ENCODE results near the gene CATSPER4.
"Not testable (repeated sequence)": the region's sequence is repeated elsewhere in the genome, so short reads cannot be mapped to it uniquely, and the experiment has no call there.

CATSPER4 gene

GRCh38 chr1:26195805-26196204 is 5.4 kb downstream of the CATSPER4 start:
- DNase-seq (ENCODE audit: low read depth) = no peak

- no peak for DNase-seq (ENCODE audit: low read depth)
These were observed 6.9 kb downstream of the CATSPER4 start for GRCh38 chr1:26197301-26197700.

GRCh38 chr1:26197813-26198212 is 7.4 kb downstream of the CATSPER4 start:
- DNase-seq (ENCODE audit: low read depth) = no peak

GRCh38 chr1:26200413-26200812 is 10.0 kb downstream of the CATSPER4 start:
- DNase-seq (ENCODE audit: low read depth) = no peak

- no peak for DNase-seq (ENCODE audit: low read depth)
These were observed 13.4 kb downstream of the CATSPER4 start for GRCh38 chr1:26203642-26204318.

- no peak for DNase-seq (ENCODE audit: low read depth)
These were observed 19.9 kb downstream of the CATSPER4 start for GRCh38 chr1:26210147-26210870.

- no peak for DNase-seq (ENCODE audit: low read depth)
These were observed 22.3 kb downstream of the CATSPER4 start for GRCh38 chr1:26212726-26213125.

- no peak for DNase-seq (ENCODE audit: low read depth)
These were observed 23.0 kb downstream of the CATSPER4 start for GRCh38 chr1:26213335-26213905.

- DNase-seq (ENCODE audit: low read depth) = no peak
These were observed 24.8 kb downstream of the CATSPER4 start for GRCh38 chr1:26215246-26215645.

GRCh38 chr1:26218906-26219494 is 28.6 kb downstream of the CATSPER4 start:
- DNase-seq (ENCODE audit: low read depth) = no peak

GRCh38 chr1:26220199-26220912 is 30.0 kb downstream of the CATSPER4 start:
- no peak for DNase-seq (ENCODE audit: low read depth)

- DNase-seq (ENCODE audit: low read depth) = no peak
These were observed 30.7 kb downstream of the CATSPER4 start for GRCh38 chr1:26221094-26221493.

- DNase-seq (ENCODE audit: low read depth) = no peak
These were observed 34.2 kb downstream of the CATSPER4 start for GRCh38 chr1:26224606-26225005.

- DNase-seq (ENCODE audit: low read depth) = no peak
These were observed 34.8 kb downstream of the CATSPER4 start for GRCh38 chr1:26225033-26225831.

- not testable (repeated sequence) for DNase-seq (ENCODE audit: low read depth)
These were observed 40.3 kb downstream of the CATSPER4 start for GRCh38 chr1:26230682-26231081.

GRCh38 chr1:26233903-26234643 is 43.7 kb downstream of the CATSPER4 start, which contains the start of gene CEP85:
Gene CEP85, plus strand, starts transcription at chr1:26234200. Its CDS starts 5,584 bp downstream, at chr1:26239784.
- peak; percentile 94 for DNase-seq (ENCODE audit: low read depth)

- DNase-seq (ENCODE audit: low read depth) = peak; percentile 9
These were observed 44.4 kb downstream of the CATSPER4 start for GRCh38 chr1:26234644-26235370.

GRCh38 chr1:26237230-26237966 is 47.0 kb downstream of the CATSPER4 start:
- no peak for DNase-seq (ENCODE audit: low read depth)

GRCh38 chr1:26239936-26240335 is 49.5 kb downstream of the CATSPER4 start:
- no peak for DNase-seq (ENCODE audit: low read depth)

Data from stimulated activated CD8-positive, alpha-beta memory T cell treated with anti-CD3 and anti-CD28 coated beads, Interleukin-7, amount 100 ng/mL, for 24 hours (primary cell).